Islet of Langerhans (tissue), 1 donor: ENCODE results near the gene FYCO1.

Experiments used
- FAIRE-seq: peaks from one replicate; lab custom pipeline; 2011; peaks lifted over from hg19 to GRCh38; lab: Jason Lieb, UNC

Gene FYCO1

DNA sequence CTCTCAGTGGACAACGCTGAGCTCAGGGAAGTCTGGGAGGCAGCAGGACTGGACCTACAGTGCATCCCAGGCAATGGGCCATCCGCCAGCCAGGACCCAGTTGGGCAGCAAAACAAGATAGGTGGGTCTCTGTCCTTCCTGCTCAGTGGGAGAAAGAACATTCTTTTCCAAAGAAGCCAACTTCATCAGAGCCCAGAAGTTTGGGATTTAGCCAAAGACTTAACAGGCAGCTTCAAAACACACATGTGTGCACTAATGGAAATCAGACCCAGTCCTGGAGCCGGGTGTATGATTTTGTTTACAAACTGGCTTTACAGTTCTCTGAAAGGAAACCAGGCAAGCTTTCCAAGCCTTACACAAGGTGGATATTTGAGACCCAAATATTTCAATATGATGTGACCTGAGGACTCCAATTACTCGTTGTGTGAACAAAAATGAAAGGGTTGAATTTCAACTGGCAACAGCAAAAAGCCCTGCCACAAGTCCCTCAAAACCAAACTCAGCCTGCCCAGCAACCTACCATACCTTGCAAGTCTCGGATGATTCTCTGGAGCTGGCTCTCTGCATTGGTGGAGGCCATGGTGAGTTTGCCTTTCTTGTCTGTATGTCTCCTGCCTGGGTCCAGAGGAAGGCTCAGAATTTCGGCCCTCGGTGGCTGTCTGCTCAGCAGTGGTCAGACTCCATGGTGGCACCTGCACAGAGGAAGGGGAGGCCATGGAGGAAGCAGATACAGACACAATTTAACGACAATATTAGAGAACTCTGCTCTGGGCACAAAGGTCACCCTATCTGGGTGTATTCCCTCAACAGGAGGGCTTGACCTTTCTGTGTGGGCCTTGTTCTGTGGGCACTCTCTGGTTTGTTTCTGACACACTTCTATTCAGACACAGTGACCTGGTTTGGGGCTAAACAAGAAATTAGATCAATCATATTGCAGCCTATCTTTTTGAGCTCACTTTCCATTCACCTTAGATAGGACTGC, 11.0 kb downstream of the FYCO1 start:
- FAIRE-seq = no peak

DNA sequence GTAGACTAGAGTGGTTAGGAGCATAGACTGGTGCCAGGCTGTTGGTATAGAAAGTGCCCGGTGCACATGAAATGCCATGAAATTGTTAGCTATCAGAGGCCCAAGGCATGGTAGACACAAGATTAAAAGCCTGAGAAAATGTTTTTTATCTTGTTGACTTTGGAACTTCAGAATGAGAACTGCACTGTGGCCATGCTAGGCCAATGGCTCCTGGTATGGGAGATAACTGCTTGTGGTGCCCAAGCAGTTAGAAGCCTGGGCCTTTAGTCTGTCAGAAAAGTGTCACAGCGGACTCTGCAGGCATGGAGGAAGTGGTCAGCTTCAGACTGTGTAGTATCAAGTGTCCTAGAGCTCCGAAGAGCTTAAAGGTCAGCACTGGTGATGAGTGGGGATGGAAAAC, 11.9 kb downstream of the FYCO1 start:
- FAIRE-seq = no peak

DNA sequence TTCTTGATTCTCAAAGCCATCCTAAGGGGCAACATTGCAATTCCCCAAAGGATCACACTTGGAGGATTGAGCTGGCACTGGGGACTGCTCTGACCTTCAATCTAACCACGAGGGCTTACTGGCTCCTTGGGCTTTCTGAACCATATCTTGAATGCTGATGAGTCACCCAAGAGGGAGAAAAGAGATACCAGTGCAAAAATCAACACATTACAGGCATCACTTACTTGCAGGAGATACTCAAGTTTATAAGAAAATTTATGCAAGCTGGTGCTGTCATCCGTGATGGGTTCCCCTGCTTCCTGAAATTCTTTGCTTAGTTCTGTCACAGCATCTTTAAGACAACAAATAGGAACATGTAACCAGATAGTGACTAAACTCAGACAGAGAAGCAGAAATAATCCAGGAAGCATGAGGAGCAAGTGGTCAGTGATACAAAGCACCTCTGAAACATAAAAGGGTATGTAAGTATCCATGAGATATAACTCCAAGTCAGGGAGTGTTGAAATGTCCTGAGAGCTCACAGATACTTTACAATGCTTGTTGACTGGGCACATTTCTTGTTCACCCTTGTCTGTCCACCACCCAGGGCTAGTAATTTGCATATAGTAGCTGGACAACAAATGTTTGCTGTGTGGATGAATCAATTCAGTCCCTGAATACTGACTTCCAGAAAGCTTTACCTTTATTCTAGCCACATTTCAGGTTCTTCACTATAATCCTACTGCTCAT, 14.1 kb downstream of the FYCO1 start:
- no peak for FAIRE-seq

DNA sequence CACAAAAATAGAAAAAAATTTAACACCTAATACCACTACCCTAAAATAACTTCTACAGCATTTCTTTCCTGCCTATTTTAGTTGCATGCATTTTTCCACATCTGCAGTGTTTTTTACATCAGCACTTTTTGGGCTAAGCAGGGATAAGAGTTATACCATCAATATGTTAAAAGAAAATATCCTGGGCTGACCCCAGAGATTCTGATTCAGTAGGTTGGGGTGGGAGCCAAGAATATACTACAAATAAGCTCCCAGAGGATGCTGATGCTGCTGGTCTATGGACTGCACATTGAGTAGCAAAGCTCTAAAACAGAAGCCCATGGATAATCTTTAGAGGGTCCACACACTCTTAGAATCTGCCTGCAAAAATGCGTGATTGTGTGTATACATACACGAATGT, 14.8 kb downstream of the FYCO1 start:
- no peak for FAIRE-seq

DNA sequence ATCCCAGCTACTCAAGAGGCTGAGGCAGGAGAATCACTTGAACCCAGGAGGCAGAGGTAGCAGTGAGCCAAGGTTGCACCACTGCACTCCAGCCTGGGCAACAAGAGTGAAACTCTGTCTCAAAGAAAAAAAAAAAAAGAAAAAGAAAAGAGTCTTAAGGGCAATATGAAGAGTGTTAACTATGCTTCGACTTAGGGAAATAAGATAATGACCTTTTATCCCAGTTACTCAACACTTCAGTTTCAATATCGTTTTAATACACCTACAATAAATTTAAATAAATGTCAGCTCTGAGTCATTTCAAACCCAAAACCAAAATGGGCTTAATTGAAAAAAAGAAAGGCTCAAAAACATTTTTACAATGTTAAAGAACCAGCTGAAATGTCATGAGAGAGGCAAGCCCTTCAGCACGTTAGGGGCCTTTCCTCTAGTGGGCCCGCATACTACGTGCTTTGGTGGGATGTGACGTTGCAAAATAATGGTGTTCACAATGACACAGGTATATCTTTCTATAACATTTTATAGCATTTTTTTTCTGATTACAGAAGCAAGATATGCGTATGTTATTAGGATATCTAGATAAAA, 15.3 kb downstream of the FYCO1 start:
- no peak for FAIRE-seq

DNA sequence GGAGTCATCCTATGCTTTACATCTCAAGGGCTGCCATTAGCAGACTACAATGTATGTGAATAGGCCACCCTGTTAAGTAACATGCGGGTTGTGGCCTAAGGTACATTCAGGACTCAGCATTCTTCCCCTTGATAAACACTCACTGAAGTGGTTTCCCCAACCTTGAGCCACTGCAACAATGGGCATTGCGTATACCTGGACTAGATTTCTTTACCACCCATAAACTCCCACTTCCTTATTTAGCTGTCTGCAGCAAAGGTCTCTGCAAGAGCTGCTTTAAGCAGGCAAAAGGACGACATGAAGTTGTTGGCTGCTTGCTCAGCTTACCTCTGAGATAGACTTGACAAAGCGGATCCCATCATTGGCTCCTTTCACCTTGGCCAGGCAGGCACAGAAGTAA, 16.2 kb downstream of the FYCO1 start:
- no peak for FAIRE-seq

DNA sequence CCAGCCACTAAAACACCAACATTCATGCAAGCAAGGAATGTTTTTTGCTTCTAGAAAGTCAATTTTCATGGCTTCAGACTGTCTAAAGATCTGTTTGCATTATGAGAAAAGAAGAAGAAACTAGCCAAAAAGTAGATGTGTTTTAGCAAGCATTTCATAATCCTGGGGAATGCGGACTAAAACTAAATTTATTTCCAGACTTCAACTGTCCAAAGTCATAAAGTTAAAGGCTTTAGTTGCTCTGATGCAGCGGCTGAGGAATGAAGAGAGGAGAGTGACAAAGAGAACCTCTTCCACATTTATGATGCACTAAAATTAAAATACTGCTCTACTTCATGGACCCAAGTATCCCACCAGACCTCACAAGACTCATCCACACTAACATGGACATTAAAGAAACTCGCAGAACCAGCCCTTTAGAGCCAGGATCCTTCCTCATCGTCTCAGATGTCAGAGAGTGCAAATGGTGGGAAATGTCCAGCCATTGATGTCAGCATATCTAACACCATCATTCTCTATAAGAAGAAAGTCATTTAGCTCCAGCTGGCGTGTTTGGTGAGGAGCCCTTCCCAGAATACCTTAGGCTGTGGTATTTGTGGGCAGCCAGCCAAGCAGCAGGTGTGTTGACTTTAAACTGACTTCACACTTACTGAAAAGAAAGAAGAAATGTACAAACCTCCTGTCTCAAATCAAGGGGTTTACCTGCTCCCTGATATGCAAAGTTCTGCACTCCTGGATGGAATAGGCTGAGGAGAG, 17.4 kb downstream of the FYCO1 start:
- FAIRE-seq = no peak

DNA sequence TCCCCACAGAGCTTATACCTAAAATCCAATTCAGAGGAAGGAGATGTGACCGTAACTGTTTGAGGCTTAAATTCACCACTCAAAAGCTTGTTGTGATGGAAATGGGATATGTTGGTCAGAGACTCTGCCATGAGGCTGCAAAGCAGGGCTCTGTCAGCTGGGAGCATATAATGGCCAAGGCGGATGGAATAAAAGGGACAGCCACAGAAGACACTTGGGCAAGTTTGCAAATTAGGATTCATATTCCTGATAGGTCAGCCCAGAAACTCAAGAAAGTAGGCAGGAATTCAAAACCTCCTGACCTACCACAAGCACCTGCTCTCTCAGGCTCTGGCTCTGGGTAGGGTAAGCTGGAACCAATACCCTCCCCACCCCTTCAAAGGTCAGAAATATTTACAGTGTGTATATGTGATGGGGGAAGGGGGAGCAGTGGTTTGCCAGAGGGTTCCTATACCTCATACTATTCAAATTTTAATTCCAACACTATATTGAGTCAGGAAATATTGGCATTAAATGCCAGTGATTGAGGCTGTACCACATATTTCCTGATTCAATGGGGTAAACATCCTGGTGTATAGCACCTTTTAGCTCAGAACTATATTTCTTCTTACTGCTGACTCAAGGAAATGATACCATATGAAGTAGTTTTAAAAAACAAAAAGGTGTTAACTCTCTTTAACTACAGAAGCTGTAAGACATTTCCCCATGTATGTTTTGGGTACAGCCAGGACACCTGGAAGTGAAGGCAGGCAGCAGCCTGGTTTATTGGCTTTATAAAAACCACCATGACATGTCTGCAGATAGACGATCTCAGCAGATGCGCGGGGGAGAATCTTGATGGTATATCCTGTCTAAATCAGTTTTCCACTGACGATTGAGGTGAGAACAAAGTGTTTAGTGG, 19.2 kb downstream of the FYCO1 start:
- FAIRE-seq = no peak

DNA sequence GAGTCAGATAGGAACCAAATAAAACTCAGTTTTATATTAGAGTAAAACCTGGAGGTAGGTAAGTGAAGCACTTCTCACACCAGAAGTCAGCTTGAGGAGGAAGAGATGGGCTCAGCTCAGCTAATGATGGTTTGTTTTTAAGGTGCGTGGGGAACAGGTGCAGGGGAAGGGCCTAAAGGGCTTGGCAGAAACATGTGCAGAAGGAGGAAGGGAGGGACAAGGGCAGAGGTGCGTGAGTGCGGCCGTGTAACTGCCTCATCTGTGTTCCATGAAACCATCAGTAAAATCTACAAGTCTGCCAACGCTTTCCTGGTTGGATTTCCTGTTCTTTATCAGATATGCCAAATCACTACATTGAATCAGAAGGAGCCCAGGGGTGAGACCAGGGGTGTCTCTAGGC, 19.9 kb downstream of the FYCO1 start:
- FAIRE-seq = no peak

DNA sequence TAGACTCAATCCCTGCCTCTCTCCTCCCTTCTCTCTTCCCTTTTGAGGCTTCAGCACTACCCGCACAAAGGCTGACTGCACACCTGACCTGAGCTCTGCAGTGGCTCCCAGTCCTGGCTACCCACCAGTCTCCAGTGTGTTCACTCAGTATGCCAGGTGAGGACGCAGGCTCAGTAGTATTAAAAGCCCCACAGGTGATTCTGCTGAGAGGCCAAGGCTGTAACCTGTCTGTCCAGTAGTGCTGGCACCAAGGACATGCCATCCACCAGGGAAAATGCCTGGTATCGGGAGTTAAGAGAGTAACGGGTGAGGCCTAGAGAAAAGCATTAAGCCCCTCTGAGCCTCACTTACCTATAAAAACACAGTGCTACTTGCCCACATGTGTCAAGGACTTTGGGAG, 20.9 kb downstream of the FYCO1 start:
- FAIRE-seq = no peak

DNA sequence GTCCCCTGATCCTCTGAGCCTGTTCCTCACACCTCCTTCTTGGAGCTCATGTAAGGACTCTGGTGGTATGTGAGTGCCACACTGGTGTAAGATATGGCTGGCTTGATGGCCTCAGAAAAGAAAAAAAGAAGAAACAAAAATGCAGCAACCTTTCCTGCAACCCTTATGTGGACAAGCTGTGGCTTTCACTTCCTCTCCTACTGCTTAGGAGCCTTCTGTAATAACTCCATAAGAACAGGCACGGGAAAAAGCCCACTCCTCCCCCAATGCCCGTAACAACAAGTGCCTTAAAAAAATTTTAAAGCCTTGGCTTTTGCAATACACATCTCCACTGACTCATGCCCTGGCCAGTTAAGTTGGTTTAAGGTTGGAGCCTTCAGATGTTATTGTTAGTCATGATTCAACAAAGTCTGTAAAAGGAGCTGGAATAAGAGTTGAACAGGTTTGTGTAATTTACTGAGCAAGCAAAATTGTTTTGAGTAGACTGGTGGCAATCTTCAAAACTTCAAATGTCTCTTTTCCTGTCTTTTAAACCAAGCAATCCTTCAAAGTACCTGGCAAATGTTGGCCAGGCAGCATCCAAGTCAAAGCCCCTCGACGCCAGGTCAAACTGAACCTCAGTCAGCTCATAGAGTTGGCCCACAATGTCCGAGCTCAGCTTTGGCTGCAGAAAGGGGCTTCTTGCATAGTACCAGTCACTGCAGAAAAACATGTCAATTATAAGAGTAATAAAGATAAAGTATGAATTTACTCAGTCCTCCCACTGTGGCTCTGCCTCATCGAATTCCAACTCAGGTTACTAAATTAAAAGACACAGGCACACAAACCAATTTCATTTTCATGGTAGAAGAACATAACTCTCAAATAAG, 22.9 kb downstream of the FYCO1 start:
- FAIRE-seq = no peak

DNA sequence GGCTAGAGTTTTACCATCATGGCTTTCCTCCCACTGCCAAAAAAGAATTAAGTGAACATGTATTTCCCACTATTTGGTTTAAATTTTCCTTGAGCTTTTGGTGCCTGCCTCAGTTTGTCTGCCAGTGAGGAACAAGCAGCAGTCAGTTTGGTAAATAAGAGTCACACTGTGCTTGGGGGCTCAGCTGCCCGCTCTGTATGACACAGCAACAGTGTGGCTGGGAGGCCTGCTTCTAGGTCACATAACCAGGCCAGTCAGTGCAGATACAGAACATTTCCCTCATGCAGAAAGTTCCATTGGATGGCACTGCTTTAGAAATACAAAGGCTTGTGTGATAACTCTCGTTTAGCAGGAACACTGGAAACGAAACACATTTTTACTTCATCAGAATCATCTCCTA, 25.7 kb downstream of the FYCO1 start:
- FAIRE-seq = no peak

DNA sequence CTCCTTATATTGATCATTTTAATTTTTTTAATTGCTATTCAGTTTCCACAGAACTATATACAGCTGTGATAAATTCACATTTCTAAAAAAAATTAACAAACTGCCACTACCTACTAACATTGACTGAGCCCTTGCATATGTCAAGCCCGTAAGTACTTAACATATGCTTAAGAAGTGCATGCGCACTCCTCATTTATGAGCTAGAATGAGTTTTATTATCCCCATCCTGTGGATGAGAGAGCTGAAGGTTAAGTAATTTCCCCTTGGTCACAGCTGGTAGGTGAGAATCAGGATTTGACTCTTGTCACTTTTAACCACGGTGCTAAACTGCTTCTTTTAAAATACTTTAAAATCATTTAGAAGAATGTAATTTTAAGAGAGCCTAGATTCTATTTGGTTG, 26.5 kb downstream of the FYCO1 start:
- FAIRE-seq = no peak

DNA sequence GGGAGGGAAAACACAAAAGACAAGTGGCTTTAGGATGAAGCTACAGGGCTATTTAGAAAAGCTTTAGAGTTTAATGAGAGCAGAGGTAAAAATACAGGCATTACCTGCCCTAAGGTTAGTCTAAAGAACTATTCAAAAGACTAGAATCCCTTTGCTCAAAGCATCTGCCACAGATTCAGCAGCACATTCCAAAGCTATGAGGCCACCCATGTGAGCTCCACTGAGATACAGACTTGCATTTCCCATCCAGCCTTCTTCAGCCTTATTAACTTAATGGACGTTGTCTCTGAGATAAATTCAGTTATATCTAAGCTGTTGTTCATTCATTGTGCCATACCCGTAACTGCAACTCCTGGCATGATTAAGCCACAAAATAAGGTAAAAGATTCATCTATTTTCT, 26.9 kb downstream of the FYCO1 start:
- FAIRE-seq = no peak

DNA sequence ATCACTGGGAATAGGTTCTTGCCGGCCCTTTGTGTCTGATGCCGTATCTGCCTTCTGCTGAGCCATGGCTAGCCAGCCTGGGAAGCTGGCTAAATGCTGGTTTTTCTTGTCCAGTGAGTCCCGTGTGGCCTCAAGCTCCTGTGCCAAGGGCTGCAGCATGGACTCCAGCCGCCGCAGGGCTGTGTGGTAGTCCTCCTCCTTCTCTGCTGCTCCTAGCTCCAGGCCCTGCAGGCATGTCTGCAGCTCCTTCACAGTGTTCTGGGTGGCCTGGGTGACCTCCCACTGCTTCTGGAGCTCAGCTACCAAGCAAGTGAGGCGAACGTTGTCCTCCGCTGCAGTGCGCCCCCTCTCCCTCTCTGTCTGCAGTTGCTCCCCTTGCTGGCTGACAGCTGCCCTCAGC, 27.5 kb downstream of the FYCO1 start:
- FAIRE-seq = no peak

DNA sequence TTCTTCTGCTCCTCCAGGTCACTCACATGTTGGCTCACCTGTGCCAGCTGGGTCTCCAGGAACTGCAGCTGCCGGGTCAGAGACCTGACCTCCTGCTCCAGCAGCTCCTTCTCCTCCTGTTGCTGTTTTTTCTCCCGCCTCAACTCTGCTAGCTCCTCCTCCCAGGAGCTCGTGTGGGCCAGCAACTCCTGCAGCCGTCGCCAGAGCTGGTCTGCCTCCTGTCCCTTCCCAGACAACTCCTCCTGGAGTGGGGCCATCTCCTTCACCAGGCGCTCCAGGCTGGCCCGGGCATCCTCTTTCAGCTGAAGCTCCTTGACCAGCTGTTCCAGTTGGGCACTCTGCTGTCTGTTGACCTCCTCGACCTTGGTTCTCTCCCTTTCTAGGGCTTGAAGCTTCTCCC, 27.9 kb downstream of the FYCO1 start:
- FAIRE-seq = no peak

DNA sequence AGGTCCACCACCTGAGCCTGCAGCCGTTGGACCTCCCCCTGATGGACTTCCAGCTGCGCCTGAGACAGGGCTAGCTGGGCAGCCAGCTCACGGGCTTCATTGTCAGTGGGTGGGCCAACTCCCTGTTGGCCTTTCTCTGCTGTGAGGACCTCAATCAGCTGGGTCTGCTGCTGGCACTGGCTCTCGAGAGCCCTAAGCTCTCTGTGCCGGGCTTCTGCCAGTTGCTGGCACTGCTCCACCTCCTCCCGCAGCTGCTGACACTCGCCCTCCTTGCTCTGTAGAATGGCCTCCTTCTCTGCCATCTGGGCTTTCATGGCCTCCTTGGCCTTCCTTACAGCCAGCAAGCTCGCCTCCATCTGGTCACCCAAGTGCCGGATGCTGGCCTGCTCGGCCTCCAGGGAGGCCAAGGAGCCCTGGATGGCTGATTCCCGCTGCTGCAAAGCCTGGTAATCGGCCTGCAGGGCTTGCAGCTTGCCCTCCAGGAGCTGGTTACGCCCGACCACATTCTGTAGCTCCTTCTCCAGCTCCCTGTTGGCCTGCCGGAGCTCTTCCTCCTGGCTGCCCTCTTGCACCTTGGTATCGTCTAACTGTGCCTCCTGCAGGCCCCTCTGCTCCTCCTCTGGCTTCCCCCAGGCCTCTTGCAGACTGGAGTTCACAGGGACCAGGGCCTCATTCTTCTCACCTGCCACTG, 28.5 kb downstream of the FYCO1 start:
- FAIRE-seq = no peak

DNA sequence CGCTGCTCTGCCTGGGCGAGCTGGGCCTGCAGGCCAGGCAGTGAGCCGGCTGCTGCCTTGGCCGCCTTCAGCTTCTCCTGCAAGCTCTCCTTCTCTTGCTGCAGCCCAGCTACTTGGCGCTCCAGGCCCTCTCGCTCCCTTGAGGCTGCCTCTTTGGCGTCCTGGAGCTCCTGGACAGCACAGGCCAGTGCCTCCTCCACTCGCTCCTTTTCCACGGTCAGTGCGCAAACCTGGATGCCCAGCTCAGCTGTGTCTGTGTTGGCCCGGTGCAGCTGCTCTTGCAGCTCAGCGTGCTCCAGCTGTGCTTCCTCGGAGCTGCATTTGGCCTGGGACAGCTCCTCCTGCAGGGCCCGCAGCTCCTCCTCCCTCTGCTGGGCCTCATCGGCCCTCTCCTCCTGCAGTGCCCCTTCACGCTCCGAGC, 29.2 kb downstream of the FYCO1 start:
- FAIRE-seq = no peak

DNA sequence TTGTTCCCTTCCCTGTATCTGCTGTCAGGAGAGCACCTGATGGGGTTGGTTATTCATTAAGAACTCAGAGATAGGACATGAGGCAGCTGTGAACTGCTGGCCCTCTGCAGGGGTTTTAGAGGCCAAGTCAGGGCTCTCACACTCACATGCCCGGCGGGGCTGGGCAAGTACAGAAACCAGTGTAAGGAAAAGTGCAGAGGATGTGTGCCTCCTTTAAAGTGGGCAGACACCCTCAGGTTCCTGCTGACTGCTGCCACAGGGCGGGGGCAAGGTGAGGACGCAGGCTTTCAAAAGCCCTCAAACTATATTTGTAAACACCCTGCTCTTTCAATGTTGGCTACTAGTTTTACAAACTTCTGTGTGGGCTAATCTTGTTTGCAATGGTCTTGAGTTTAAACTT, 30.0 kb downstream of the FYCO1 start:
- FAIRE-seq = no peak

DNA sequence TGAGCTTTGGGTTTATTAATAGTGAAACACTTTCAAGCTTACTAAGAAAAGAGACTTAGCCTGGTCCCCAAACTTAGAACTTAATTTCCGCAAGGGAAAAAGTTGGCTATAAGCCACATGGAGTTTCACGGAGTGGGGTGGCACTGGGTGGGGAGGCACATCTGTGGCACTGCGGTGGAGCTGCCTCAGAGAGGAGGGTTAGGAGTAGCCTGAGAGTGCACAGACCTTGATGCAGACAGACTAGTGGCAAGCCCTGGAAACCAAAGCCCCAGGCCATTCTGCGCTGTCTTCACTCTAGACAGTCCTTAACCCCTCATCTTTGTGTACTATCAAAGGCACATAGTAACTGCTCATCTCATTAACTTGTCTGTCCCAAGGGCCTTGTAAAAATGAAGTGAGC, 30.4 kb downstream of the FYCO1 start:
- FAIRE-seq = no peak
